ENCODE results near the gene RIPOR3.
"Not testable (repeated sequence)": the region's sequence is repeated elsewhere in the genome, so short reads cannot be mapped to it uniquely, and the experiment has no call there.

Gene RIPOR3

DNA sequence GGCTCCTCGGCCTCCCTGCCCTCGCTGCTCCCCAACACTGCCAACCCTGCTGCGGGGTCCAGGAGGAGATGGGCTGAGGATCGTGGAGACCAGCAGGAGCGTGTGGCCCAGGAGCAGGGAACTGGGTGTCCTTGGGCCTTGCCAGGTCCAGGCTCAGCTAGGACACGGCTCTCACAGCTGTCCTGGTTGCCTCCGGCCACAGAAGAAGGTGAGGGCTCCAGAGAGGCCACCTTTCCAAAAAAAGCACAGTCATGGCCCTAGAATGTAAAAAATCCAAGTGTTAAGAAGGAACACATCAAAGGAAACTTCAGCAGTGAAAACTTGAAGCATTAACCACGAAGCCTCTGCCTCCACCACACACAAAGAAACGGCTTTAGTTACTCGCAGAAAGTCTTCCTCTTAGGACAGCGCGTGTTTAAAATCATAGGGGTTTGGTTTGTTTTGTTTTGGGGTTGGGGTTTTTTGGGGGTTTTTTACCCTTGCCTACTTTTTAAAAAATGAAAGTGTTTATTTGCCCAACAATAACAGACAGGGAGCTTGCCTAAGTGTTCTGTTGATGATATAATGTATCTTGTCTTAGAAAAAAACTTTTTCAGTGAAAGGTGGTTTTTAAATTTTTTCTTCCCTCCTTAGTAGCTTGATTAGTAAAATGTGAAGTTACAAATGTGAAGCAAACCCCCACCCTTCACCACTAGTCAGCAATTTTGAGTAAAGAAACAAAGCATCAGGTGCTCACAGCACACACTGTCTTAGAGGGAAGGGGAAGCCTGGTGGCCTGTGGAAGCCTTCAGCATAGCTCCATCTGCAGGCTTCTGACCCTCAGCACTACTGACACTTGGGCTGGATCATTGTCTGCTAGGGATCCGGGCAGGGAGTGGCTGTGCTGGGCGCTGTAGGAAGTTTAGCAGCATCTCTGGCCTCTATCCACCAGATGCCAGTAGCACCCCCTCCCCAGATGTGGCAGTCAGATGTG is 121.2 kb downstream of the RIPOR3 start:
- Histone ChIP-seq H3K9me3 (ENCODE audit: control insufficient read depth, low read length) (no peaks in the 10 kb centered on the region), H3K27me3 (ENCODE audit: control insufficient read depth, insufficient read depth, low read length) (no peaks in the 10 kb centered on the region), H3K4me3 (ENCODE audit: low read length) (no peak overlapping the region), H3K36me3 (ENCODE audit: control insufficient read depth, insufficient read depth, low read length) (no peaks in the 10 kb centered on the region), H3K4me1 (ENCODE audit: control insufficient read depth, insufficient read depth, low read length) (peaks cover 15% of the 10 kb centered on the region), H3K9ac (ENCODE audit: low read length) (no peak overlapping the region)

- not testable (repeated sequence) for H3K4me3 ChIP-seq (ENCODE audit: low read length); H3K36me3 ChIP-seq (ENCODE audit: control insufficient read depth, insufficient read depth, low read length); H3K9me3 ChIP-seq (ENCODE audit: control insufficient read depth, low read length); H3K9ac ChIP-seq (ENCODE audit: low read length); H3K27me3 ChIP-seq (ENCODE audit: control insufficient read depth, insufficient read depth, low read length)
- peaks cover 22% of the 10 kb centered on the region for H3K4me1 ChIP-seq (ENCODE audit: control insufficient read depth, insufficient read depth, low read length)
Measured at GRCh38 chr20:50569487-50569863, 121.9 kb downstream of the RIPOR3 start.

DNA sequence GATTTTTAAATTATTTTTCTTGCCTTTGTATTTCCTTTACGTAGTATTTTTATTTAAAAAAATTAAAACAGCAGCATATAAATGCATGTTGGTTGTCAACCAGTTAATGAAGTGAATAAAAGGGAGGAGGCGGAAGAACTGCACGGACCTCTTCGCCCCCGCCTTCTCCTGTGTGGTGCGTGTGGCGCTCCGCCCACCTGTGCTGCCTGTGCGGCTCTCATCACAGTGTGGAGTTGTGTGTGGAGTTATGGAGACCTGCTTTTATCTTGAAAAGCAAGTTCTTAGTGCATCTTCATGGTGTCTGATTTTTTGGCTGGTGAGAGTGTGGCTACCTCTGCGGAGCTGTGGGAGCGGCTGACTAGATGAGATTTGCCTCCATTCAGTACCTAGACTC is 122.8 kb downstream of the RIPOR3 start:
- no peak overlapping the region for H3K9ac ChIP-seq (ENCODE audit: low read length)
- H3K36me3 ChIP-seq (ENCODE audit: control insufficient read depth, insufficient read depth, low read length), result no peaks in the 10 kb centered on the region
- H3K9me3 ChIP-seq (ENCODE audit: control insufficient read depth, low read length), result no peaks in the 10 kb centered on the region
- H3K4me3 ChIP-seq (ENCODE audit: low read length), result no peak overlapping the region
- H3K4me1 ChIP-seq (ENCODE audit: control insufficient read depth, insufficient read depth, low read length), result peaks cover 27% of the 10 kb centered on the region
- H3K27me3 ChIP-seq (ENCODE audit: control insufficient read depth, insufficient read depth, low read length), result no peaks in the 10 kb centered on the region

GRCh38 chr20:50567860-50568548 is 123.3 kb downstream of the RIPOR3 start:
- H3K9me3 ChIP-seq (ENCODE audit: control insufficient read depth, low read length), result no peaks in the 10 kb centered on the region
- H3K27me3 ChIP-seq (ENCODE audit: control insufficient read depth, insufficient read depth, low read length), result no peaks in the 10 kb centered on the region
- peaks cover 27% of the 10 kb centered on the region for H3K4me1 ChIP-seq (ENCODE audit: control insufficient read depth, insufficient read depth, low read length)

GRCh38 chr20:50565871-50566270 is 125.5 kb downstream of the RIPOR3 start:
- peaks cover 22% of the 10 kb centered on the region for H3K4me1 ChIP-seq (ENCODE audit: control insufficient read depth, insufficient read depth, low read length)
- H3K9ac ChIP-seq (ENCODE audit: low read length), result no peak overlapping the region
- H3K36me3 ChIP-seq (ENCODE audit: control insufficient read depth, insufficient read depth, low read length), result peaks cover 8% of the 10 kb centered on the region
- no peaks in the 10 kb centered on the region for H3K9me3 ChIP-seq (ENCODE audit: control insufficient read depth, low read length)
- no peaks in the 10 kb centered on the region for H3K27me3 ChIP-seq (ENCODE audit: control insufficient read depth, insufficient read depth, low read length)
- H3K4me3 ChIP-seq (ENCODE audit: low read length), result no peak overlapping the region

More at GRCh38 chr20:50567860-50568548, 123.3 kb downstream of the RIPOR3 start:
- Histone ChIP-seq H3K36me3 (ENCODE audit: control insufficient read depth, insufficient read depth, low read length) (no peaks in the 10 kb centered on the region), H3K9ac (ENCODE audit: low read length) (no peak overlapping the region), H3K4me3 (ENCODE audit: low read length) (no peak overlapping the region)

- H3K36me3 ChIP-seq (ENCODE audit: control insufficient read depth, insufficient read depth, low read length), result peaks cover 8% of the 10 kb centered on the region
- H3K4me3 ChIP-seq (ENCODE audit: low read length), result no peak overlapping the region
- H3K4me1 ChIP-seq (ENCODE audit: control insufficient read depth, insufficient read depth, low read length), result peaks cover 18% of the 10 kb centered on the region
Measured at GRCh38 chr20:50565383-50565782, 126.0 kb downstream of the RIPOR3 start.

DNA sequence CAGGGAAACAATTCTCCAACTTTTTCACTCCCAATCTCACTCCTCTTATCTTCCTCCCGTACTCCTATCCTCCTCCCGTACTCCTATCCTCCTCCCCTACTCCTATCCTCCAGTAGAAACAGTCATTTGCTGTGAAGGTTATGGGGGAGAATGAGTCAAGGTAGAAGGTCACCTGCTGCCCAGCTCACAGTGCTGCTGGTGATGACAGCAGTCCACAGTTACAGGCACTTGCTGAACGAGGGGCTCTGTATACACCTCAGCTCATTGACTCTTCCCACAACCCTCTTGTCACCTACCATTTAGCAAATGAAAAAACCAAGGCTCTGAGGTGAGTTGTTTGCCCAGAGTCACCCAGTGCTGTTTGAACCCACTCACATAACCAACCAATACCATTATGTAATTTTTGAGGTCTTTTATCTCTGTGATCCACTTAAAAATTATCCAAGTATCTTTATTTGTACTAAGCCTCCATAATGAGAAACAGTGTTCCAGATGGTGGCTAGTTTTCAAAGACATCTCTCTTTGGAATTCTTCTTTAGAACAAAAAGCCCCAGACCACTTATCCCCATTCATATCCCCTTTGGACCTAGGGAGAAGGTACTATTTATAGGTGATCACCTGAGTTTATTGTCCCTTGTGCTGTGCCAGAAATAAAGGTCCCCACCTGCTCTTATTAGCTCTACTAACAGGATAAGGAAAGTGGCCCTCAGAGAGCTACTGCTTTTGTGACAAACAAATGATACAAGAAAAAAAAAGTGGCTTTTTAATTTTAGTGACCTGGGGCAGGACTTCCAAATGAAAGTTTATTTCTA is 128.0 kb downstream of the RIPOR3 start:
- peaks cover 18% of the 10 kb centered on the region for H3K4me1 ChIP-seq (ENCODE audit: control insufficient read depth, insufficient read depth, low read length)
- H3K9ac ChIP-seq (ENCODE audit: low read length), result no peak overlapping the region
- H3K4me3 ChIP-seq (ENCODE audit: low read length), result no peak overlapping the region
- no peaks in the 10 kb centered on the region for H3K9me3 ChIP-seq (ENCODE audit: control insufficient read depth, low read length)
- no peaks in the 10 kb centered on the region for H3K27me3 ChIP-seq (ENCODE audit: control insufficient read depth, insufficient read depth, low read length)
- H3K36me3 ChIP-seq (ENCODE audit: control insufficient read depth, insufficient read depth, low read length), result peaks cover 8% of the 10 kb centered on the region

More at GRCh38 chr20:50565383-50565782, 126.0 kb downstream of the RIPOR3 start:
- no peak overlapping the region for H3K9ac ChIP-seq (ENCODE audit: low read length)
- H3K9me3 ChIP-seq (ENCODE audit: control insufficient read depth, low read length), result no peaks in the 10 kb centered on the region
- H3K27me3 ChIP-seq (ENCODE audit: control insufficient read depth, insufficient read depth, low read length), result no peaks in the 10 kb centered on the region

- no peaks in the 10 kb centered on the region for H3K9me3 ChIP-seq (ENCODE audit: control insufficient read depth, low read length)
- H3K27me3 ChIP-seq (ENCODE audit: control insufficient read depth, insufficient read depth, low read length), result no peaks in the 10 kb centered on the region
- H3K9ac ChIP-seq (ENCODE audit: low read length), result no peak overlapping the region
- H3K4me1 ChIP-seq (ENCODE audit: control insufficient read depth, insufficient read depth, low read length), result peaks cover 18% of the 10 kb centered on the region
- no peak overlapping the region for H3K4me3 ChIP-seq (ENCODE audit: low read length)
- H3K36me3 ChIP-seq (ENCODE audit: control insufficient read depth, insufficient read depth, low read length), result peaks cover 8% of the 10 kb centered on the region
Measured at GRCh38 chr20:50562262-50562701, 129.1 kb downstream of the RIPOR3 start.

- no peak overlapping the region for H3K9ac ChIP-seq (ENCODE audit: low read length)
- H3K27me3 ChIP-seq (ENCODE audit: control insufficient read depth, insufficient read depth, low read length), result no peaks in the 10 kb centered on the region
- peaks cover 8% of the 10 kb centered on the region for H3K36me3 ChIP-seq (ENCODE audit: control insufficient read depth, insufficient read depth, low read length)
- no peaks in the 10 kb centered on the region for H3K9me3 ChIP-seq (ENCODE audit: control insufficient read depth, low read length)
- peaks cover 18% of the 10 kb centered on the region for H3K4me1 ChIP-seq (ENCODE audit: control insufficient read depth, insufficient read depth, low read length)
- H3K4me3 ChIP-seq (ENCODE audit: low read length), result no peak overlapping the region
Measured at GRCh38 chr20:50561379-50562078, 129.8 kb downstream of the RIPOR3 start.

- peaks cover 15% of the 10 kb centered on the region for H3K4me1 ChIP-seq (ENCODE audit: control insufficient read depth, insufficient read depth, low read length)
- H3K9ac ChIP-seq (ENCODE audit: low read length), result no peak overlapping the region
- no peaks in the 10 kb centered on the region for H3K27me3 ChIP-seq (ENCODE audit: control insufficient read depth, insufficient read depth, low read length)
- no peak overlapping the region for H3K4me3 ChIP-seq (ENCODE audit: low read length)
- peaks cover 8% of the 10 kb centered on the region for H3K36me3 ChIP-seq (ENCODE audit: control insufficient read depth, insufficient read depth, low read length)
- no peaks in the 10 kb centered on the region for H3K9me3 ChIP-seq (ENCODE audit: control insufficient read depth, low read length)
Measured at GRCh38 chr20:50560867-50561266, 130.5 kb downstream of the RIPOR3 start.

DNA sequence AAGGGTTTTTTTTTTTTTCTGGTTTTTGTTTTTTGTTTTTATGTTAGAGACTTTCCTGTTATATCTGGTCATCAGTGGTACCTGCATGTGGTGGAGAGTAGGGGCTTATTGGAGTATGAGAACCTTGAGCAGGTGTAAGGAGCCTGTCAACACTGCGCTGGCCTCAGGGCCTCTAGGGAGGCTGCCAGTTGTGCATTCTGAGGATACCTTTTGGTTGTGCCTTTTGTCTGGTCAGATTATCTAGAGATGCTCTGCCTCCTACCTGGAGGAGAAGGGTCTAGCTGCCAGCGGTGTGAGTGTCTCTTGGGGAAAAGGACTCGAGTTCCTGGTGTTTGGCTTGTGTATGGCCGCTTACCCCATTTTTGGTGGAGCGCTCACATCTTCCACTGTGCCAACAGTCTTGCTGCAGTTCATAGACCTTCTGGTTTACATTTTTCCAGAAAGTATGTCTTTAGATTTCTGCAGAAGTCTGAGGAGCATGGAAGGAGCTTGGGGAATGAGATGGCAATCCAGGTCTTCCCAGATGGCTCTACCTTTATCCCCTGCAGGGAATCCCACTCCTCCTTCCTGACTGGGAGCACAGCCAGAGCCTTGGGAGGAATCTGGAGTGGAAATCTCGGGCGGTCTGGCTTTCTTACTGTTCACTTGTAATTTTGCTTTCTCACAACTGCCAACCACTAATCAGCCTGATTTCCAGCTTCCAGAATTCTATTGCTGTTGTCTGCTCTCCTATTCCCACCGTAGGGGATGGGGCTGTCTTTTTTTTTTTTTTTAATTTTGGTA is 131.3 kb downstream of the RIPOR3 start:
- Histone ChIP-seq H3K4me1 (ENCODE audit: control insufficient read depth, insufficient read depth, low read length) (peaks cover 11% of the 10 kb centered on the region), H3K4me3 (ENCODE audit: low read length) (no peak overlapping the region), H3K9ac (ENCODE audit: low read length) (no peak overlapping the region)

More for the DNA sequence above, 131.3 kb downstream of the RIPOR3 start:
- Histone ChIP-seq H3K36me3 (ENCODE audit: control insufficient read depth, insufficient read depth, low read length) (peaks cover 8% of the 10 kb centered on the region), H3K9me3 (ENCODE audit: control insufficient read depth, low read length) (no peaks in the 10 kb centered on the region), H3K27me3 (ENCODE audit: control insufficient read depth, insufficient read depth, low read length) (no peaks in the 10 kb centered on the region)
